SK-N-SH (cell line): ENCODE measurements around the gene MACROD1. TPM values are rescaled to one million over a fixed set of nuclear protein-coding genes. Genes with fewer than 3 reads are reported as not detected.

Source experiments
- CTCF ChIA-PET: fragments of 300-600, 350-600 bp; formaldehyde crosslinking; extraction: SDS; loops from one replicate; lab custom pipeline; 2021; lab: Yijun Ruan, JAX
- POLR2A ChIA-PET: fragments of 350-600 bp; sonication (Branson Sonifier 250); formaldehyde crosslinking; extraction: SDS; loops from one replicate; lab custom pipeline; 2020; ENCODE audit warnings: antibody characterized with exemption, inconsistent platforms; lab: Yijun Ruan, JAX
- DNase-seq: peaks from one replicate; pipeline ENCODE4 v3.0.0; 2012
- H2AFZ ChIP-seq: fragments of 200-600 bp; sonication (generic); 2 replicates; pipeline ENCODE4 v1.8.1; 2016; ENCODE audit warnings: antibody characterized with exemption, mild to moderate bottlenecking, low read depth
- H3F3A ChIP-seq: fragments of 200-600 bp; sonication (generic); replicated peaks from 2 replicates; pipeline ENCODE3; 2016; ENCODE audit warnings: antibody characterized with exemption, mild to moderate bottlenecking; ENCODE audit not compliant: insufficient read depth
- H3K27ac ChIP-seq, 2 experiments: fragments of 200-500 bp in 1 of 2; fragments of 200-600 bp in 1 of 2; sonication (Bioruptor generic) in 1 of 2; sonication (generic), shearing (Covaris generic) in 1 of 2; 2 replicates each; pipeline versions ENCODE4 v1.5.1 to v1.6.1; 2014 to 2016; ENCODE audit warnings: low read depth in 2 of 2, inconsistent platforms in 1 of 2, low read length in 1 of 2, mild to moderate bottlenecking in 1 of 2, mixed read lengths in 1 of 2
- H3K27me3 ChIP-seq: fragments of 200-600 bp; sonication (generic), shearing (Covaris generic); 2 replicates; pipeline ENCODE4 v1.6.1; 2016; ENCODE audit warnings: mixed run types; ENCODE audit not compliant: insufficient read depth
- H3K36me3 ChIP-seq, 2 experiments: fragments of 200-500 bp in 1 of 2; fragments of 200-600 bp in 1 of 2; sonication (Bioruptor generic) in 1 of 2; sonication (generic) in 1 of 2; replicated peaks in 1 of 2; 2 replicates each; pipeline versions ENCODE3 to v1.5.1; 2014 to 2016; ENCODE audit warnings: low read length in 1 of 2, mild to moderate bottlenecking in 1 of 2; ENCODE audit not compliant: insufficient read depth in 2 of 2, control insufficient read depth in 1 of 2
- H3K4me1 ChIP-seq, 2 experiments: fragments of 200-500 bp in 1 of 2; fragments of 200-600 bp in 1 of 2; sonication (Bioruptor generic) in 1 of 2; sonication (generic), shearing (Covaris generic) in 1 of 2; 2 replicates each; pipeline versions ENCODE4 v1.5.1 to v1.6.1; 2014 to 2016; ENCODE audit warnings: low read depth in 1 of 2, low read length in 1 of 2, mixed run types in 1 of 2; ENCODE audit not compliant: insufficient read depth in 2 of 2, control insufficient read depth in 1 of 2
- H3K4me2 ChIP-seq: fragments of 200-600 bp; sonication (generic), shearing (Covaris generic); 2 replicates; pipeline ENCODE4 v1.6.1; 2017; ENCODE audit warnings: mixed run types
- H3K4me3 ChIP-seq, 2 experiments: fragments of 200-500 bp in 1 of 2; fragments of 200-600 bp in 1 of 2; sonication (Bioruptor generic) in 1 of 2; sonication (generic), shearing (Covaris generic) in 1 of 2; 2 replicates each; pipeline versions ENCODE4 v1.5.1 to v1.8.1; 2014 to 2016; ENCODE audit warnings: low read depth in 2 of 2, inconsistent platforms in 1 of 2, low read length in 1 of 2, mild to moderate bottlenecking in 1 of 2, mixed read lengths in 1 of 2, moderate library complexity in 1 of 2
- H3K79me2 ChIP-seq: fragments of 200-600 bp; sonication (generic); 2 replicates; pipeline ENCODE4 v1.8.1; 2017; ENCODE audit warnings: mild to moderate bottlenecking; ENCODE audit not compliant: insufficient read depth
- H3K9ac ChIP-seq: fragments of 200-600 bp; sonication (generic); 2 replicates; pipeline ENCODE4 v1.6.1; 2017; ENCODE audit warnings: mixed run types
- H3K9me2 ChIP-seq: fragments of 200-600 bp; sonication (generic); 2 replicates; pipeline ENCODE4 v1.6.1; 2017; ENCODE audit warnings: mixed run types
- H3K9me3 ChIP-seq: fragments of 200-600 bp; sonication (generic); 2 replicates; pipeline ENCODE4 v1.6.1; 2017; ENCODE audit warnings: mixed run types, mild to moderate bottlenecking, moderate library complexity
- H4K20me1 ChIP-seq: fragments of 200-600 bp; sonication (generic); 2 replicates; pipeline ENCODE4 v1.6.1; 2017; ENCODE audit warnings: mild to moderate bottlenecking, mixed run types; ENCODE audit not compliant: insufficient read depth
- EZH2phosphoT487 ChIP-seq: fragments of 200-600 bp; sonication (generic); IDR thresholded peaks from 2 replicates; pipeline ENCODE4 v1.6.1; 2017; ENCODE audit warnings: low read depth, mixed run types, mild to moderate bottlenecking, antibody characterized with exemption, moderate library complexity, borderline replicate concordance
- FOSL2 ChIP-seq: IDR thresholded peaks from 2 replicates; pipeline ENCODE4 v1.4.0; 2012; ENCODE audit warnings: low read depth, mild to moderate bottlenecking, moderate library complexity, borderline replicate concordance
- FOXJ3 ChIP-seq: sonication (generic); formaldehyde crosslinking; IDR thresholded peaks from 2 replicates; pipeline ENCODE4 v1.5.1; 2020; ENCODE audit warnings: mild to moderate bottlenecking, missing genetic modification reagents
- FOXM1 ChIP-seq: IDR thresholded peaks from 2 replicates; pipeline ENCODE4 v1.4.0; 2012; ENCODE audit warnings: low read depth, mild to moderate bottlenecking
- JUND ChIP-seq: IDR thresholded peaks from 2 replicates; pipeline ENCODE4 v1.4.0; 2012
- MXI1 ChIP-seq: IDR thresholded peaks from 2 replicates; pipeline ENCODE4 v1.6.1; 2012; ENCODE audit warnings: mild to moderate bottlenecking, low read depth, low read length, improper control_type of control experiment
- NFIC ChIP-seq: IDR thresholded peaks from 2 replicates; pipeline ENCODE4 v1.4.0; 2012; ENCODE audit warnings: borderline replicate concordance
- POLR2AphosphoS5 ChIP-seq: IDR thresholded peaks from 2 replicates; pipeline ENCODE4 v1.6.1; 2012; ENCODE audit warnings: low read depth, low read length
- RAD21 ChIP-seq: IDR thresholded peaks from 2 replicates; pipeline ENCODE4 v1.6.1; 2012; ENCODE audit warnings: mild to moderate bottlenecking, low read length
- RFX5 ChIP-seq: IDR thresholded peaks from 2 replicates; pipeline ENCODE4 v1.6.1; 2012; ENCODE audit warnings: mild to moderate bottlenecking, improper control_type of control experiment, low read length
- RXRA ChIP-seq: IDR thresholded peaks from 2 replicates; pipeline ENCODE4 v1.4.0; 2012; ENCODE audit warnings: low read depth, mild to moderate bottlenecking, borderline replicate concordance
- TAF1 ChIP-seq: IDR thresholded peaks from 2 replicates; pipeline ENCODE4 v1.6.1; 2012; ENCODE audit warnings: low read depth, mild to moderate bottlenecking, low read length, moderate library complexity, borderline replicate concordance
- TCF12 ChIP-seq: IDR thresholded peaks from 2 replicates; pipeline ENCODE4 v1.4.0; 2012
- TEAD4 ChIP-seq: IDR thresholded peaks from 2 replicates; pipeline ENCODE4 v1.4.0; 2012; ENCODE audit warnings: mild to moderate bottlenecking, borderline replicate concordance; ENCODE audit not compliant: insufficient read depth
- YY1 ChIP-seq: IDR thresholded peaks from 2 replicates; pipeline ENCODE4 v1.4.0; 2012; ENCODE audit warnings: low read depth, mild to moderate bottlenecking
- WGBS: methylation state at CpG from one replicate; pipeline ENCODE4 v1.1.6; 2017; ENCODE audit warnings: low lambda C conversion rate; 5-methylcytosine and 5-hydroxymethylcytosine counted together
- polyA plus RNA-seq, 3 experiments: library from polyadenylated mRNA; depleted of rRNA; stranded (reverse); fragments of >200 nt; gene quantifications; 2 replicates each; pipeline ENCODE4 v1.2.3, GENCODE V29; 2012
- TF ChIP-seq, protein P1 (sequence below): fragments of 200-600 bp; sonication (generic); IDR thresholded peaks from 2 replicates; pipeline ENCODE4 v1.6.1; 2017; ENCODE audit warnings: antibody characterized with exemption, mild to moderate bottlenecking, moderate library complexity
- TF ChIP-seq, protein P2 (sequence below): IDR thresholded peaks from 2 replicates; pipeline ENCODE4 v1.4.0; 2012; ENCODE audit warnings: low read depth, borderline replicate concordance
- TF ChIP-seq, protein P3 (sequence below): IDR thresholded peaks from 2 replicates; pipeline ENCODE4 v1.6.1; 2012; ENCODE audit warnings: mild to moderate bottlenecking, low read depth, low read length, moderate library complexity
- TF ChIP-seq, protein P4 (sequence below): fragments of 150-350 bp; IDR thresholded peaks from 2 replicates; pipeline ENCODE4 v1.6.1; 2017; ENCODE audit warnings: antibody characterized with exemption, low read length, low read depth, borderline replicate concordance
- TF ChIP-seq, protein P5 (sequence below): IDR thresholded peaks from 2 replicates; pipeline ENCODE4 v1.4.0; 2012; ENCODE audit warnings: low read depth, borderline replicate concordance

The MACROD1 gene
- polyA plus RNA-seq, 1 of the 3 experiments (the other 2 are of a cell fraction), result 49.1 TPM

DNA sequence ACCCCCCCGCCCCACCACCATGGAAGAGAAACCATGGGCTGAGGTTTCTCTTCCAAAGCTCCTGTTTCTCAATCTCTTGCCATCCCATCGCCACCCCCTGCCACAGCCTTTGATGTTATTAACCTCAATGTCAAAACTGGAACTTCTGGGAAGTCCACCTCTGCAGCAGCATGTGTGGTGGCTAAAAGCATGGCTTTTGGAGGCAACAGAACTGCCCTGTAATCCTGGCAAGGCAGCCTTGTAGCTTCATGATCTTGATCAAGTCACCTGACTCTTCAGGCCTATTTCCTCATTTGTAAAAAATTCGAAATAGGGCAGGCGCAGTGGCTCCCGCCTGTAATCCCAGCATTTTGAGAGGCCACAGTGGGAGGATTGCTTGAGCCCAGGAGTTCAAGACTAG is 195.0 kb downstream of the MACROD1 start:
- Histone ChIP-seq H3K9me2 (no peaks in the 10 kb centered on the region), H3K4me2 (no peak overlapping the region), H3K27ac (no peak overlapping the region), H2AFZ (no peak overlapping the region), H4K20me1 (peaks cover 6% of the 10 kb centered on the region), H3K9ac (no peak overlapping the region), H3K9me3 (no peaks in the 10 kb centered on the region), H3K4me3 (no peak overlapping the region), H3K79me2 (peaks cover 14% of the 10 kb centered on the region), H3K4me1 (peaks cover 3 to 5% of the 10 kb centered on the region in 2 experiments; a peak in 2 of 4 replicates), H3K27me3 (no peaks in the 10 kb centered on the region), H3F3A (no peaks in the 10 kb centered on the region), H3K36me3 (no peaks in the 10 kb centered on the region)
- ChIA-PET POLR2A (no interaction called here), CTCF (interaction anchor here (0.8 to 3.1 kb wide), 4 partner anchors 13 to 203 kb away, joined by 3 to 9 read pairs (median 4); partner anchors contain the start of gene ZFTA)
- TF ChIP-seq TCF12, result no peak
- no peak for TF ChIP-seq FOXM1
- no peak for TF ChIP-seq RAD21
- TF ChIP-seq, protein P1, sequence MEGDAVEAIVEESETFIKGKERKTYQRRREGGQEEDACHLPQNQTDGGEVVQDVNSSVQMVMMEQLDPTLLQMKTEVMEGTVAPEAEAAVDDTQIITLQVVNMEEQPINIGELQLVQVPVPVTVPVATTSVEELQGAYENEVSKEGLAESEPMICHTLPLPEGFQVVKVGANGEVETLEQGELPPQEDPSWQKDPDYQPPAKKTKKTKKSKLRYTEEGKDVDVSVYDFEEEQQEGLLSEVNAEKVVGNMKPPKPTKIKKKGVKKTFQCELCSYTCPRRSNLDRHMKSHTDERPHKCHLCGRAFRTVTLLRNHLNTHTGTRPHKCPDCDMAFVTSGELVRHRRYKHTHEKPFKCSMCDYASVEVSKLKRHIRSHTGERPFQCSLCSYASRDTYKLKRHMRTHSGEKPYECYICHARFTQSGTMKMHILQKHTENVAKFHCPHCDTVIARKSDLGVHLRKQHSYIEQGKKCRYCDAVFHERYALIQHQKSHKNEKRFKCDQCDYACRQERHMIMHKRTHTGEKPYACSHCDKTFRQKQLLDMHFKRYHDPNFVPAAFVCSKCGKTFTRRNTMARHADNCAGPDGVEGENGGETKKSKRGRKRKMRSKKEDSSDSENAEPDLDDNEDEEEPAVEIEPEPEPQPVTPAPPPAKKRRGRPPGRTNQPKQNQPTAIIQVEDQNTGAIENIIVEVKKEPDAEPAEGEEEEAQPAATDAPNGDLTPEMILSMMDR, result no peak
- no peak for TF ChIP-seq FOSL2
- TF ChIP-seq, protein P2, sequence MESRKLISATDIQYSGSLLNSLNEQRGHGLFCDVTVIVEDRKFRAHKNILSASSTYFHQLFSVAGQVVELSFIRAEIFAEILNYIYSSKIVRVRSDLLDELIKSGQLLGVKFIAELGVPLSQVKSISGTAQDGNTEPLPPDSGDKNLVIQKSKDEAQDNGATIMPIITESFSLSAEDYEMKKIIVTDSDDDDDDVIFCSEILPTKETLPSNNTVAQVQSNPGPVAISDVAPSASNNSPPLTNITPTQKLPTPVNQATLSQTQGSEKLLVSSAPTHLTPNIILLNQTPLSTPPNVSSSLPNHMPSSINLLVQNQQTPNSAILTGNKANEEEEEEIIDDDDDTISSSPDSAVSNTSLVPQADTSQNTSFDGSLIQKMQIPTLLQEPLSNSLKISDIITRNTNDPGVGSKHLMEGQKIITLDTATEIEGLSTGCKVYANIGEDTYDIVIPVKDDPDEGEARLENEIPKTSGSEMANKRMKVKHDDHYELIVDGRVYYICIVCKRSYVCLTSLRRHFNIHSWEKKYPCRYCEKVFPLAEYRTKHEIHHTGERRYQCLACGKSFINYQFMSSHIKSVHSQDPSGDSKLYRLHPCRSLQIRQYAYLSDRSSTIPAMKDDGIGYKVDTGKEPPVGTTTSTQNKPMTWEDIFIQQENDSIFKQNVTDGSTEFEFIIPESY, result no peak
- no peak for TF ChIP-seq MXI1
- TF ChIP-seq RXRA, result no peak
- TF ChIP-seq, protein P3, sequence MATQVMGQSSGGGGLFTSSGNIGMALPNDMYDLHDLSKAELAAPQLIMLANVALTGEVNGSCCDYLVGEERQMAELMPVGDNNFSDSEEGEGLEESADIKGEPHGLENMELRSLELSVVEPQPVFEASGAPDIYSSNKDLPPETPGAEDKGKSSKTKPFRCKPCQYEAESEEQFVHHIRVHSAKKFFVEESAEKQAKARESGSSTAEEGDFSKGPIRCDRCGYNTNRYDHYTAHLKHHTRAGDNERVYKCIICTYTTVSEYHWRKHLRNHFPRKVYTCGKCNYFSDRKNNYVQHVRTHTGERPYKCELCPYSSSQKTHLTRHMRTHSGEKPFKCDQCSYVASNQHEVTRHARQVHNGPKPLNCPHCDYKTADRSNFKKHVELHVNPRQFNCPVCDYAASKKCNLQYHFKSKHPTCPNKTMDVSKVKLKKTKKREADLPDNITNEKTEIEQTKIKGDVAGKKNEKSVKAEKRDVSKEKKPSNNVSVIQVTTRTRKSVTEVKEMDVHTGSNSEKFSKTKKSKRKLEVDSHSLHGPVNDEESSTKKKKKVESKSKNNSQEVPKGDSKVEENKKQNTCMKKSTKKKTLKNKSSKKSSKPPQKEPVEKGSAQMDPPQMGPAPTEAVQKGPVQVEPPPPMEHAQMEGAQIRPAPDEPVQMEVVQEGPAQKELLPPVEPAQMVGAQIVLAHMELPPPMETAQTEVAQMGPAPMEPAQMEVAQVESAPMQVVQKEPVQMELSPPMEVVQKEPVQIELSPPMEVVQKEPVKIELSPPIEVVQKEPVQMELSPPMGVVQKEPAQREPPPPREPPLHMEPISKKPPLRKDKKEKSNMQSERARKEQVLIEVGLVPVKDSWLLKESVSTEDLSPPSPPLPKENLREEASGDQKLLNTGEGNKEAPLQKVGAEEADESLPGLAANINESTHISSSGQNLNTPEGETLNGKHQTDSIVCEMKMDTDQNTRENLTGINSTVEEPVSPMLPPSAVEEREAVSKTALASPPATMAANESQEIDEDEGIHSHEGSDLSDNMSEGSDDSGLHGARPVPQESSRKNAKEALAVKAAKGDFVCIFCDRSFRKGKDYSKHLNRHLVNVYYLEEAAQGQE, result no peak
- TF ChIP-seq, protein P4, sequence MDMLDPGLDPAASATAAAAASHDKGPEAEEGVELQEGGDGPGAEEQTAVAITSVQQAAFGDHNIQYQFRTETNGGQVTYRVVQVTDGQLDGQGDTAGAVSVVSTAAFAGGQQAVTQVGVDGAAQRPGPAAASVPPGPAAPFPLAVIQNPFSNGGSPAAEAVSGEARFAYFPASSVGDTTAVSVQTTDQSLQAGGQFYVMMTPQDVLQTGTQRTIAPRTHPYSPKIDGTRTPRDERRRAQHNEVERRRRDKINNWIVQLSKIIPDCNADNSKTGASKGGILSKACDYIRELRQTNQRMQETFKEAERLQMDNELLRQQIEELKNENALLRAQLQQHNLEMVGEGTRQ, result no peak
- TF ChIP-seq TAF1, result no peak
- TF ChIP-seq EZH2phosphoT487, result no peak
- no peak for TF ChIP-seq JUND
- TF ChIP-seq, protein P5, sequence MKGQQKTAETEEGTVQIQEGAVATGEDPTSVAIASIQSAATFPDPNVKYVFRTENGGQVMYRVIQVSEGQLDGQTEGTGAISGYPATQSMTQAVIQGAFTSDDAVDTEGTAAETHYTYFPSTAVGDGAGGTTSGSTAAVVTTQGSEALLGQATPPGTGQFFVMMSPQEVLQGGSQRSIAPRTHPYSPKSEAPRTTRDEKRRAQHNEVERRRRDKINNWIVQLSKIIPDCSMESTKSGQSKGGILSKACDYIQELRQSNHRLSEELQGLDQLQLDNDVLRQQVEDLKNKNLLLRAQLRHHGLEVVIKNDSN, result no peak
- TF ChIP-seq RFX5, result no peak
- TF ChIP-seq POLR2AphosphoS5, result no peak
- TF ChIP-seq NFIC, result no peak
- no peak for TF ChIP-seq YY1
- no peak for TF ChIP-seq TEAD4
- no peak for TF ChIP-seq FOXJ3
- no peak for DNase-seq
- WGBS, result 81% methylated on average over 5 of the region's 5 CpGs
